K562 (cell line): ENCODE data around the gene CLIP4. TPM values are rescaled to one million over a fixed set of nuclear protein-coding genes. Genes with fewer than 3 reads are reported as not detected.

Experiments used
- ATAC-seq: fragments of 200-7000 bp; cut with Tn5 transposase; 3 replicates; pipeline ENCODE4 v1.9.1; 2020; ENCODE audit warnings: moderate library complexity
- BruUV-seq: library from RNA; stranded (reverse); fragments of 400-500 nt; replicated peaks from 2 replicates; lab custom pipeline; 2021; lab: Mats Ljungman, UMichigan
- CTCF ChIA-PET: fragments of 300-600 bp; formaldehyde crosslinking; extraction: SDS; loops from one replicate; lab custom pipeline; 2021; ENCODE audit warnings: low intra/inter-chr PET ratio; lab: Yijun Ruan, JAX
- POLR2A ChIA-PET: fragments of 300-600, 350-650 bp; sonication (Branson Sonifier 250); formaldehyde crosslinking; extraction: SDS; loops from one replicate; lab custom pipeline; 2021; ENCODE audit warnings: antibody characterized with exemption, inconsistent platforms; lab: Yijun Ruan, JAX
- DNase-seq, 4 experiments: peaks; one replicate each; pipeline versions ENCODE4 v3.0.0 to v3.0.0-alpha.2; 2011 to 2018; ENCODE audit warnings: low spot score in 3 of 4, mixed read lengths in 3 of 4; ENCODE audit errors: extremely low read depth in 1 of 4
- FAIRE-seq: peaks from 2 replicates; lab custom pipeline; 2011; peaks lifted over from hg19 to GRCh38; lab: Jason Lieb, UNC
- H2AFZ ChIP-seq: 2 replicates; pipeline ENCODE4 v1.6.0; 2011; ENCODE audit warnings: low read depth, low read length, control low read depth, inconsistent platforms
- H3K27ac ChIP-seq: fragments of 200-600 bp; 3 replicates; pipeline ENCODE4 v1.8.0; 2011; ENCODE audit warnings: low read depth, mild to moderate bottlenecking, control low read depth, inconsistent platforms, low read length, moderate library complexity, mixed read lengths; ENCODE audit errors: extremely low read depth
- H3K27me3 ChIP-seq, 2 experiments: fragments of 300-600 bp in 1 of 2; 2 replicates in 1 of 2; 3 replicates in 1 of 2; pipeline versions ENCODE4 v1.6.0 to v1.8.0; 2011; ENCODE audit warnings: inconsistent platforms in 2 of 2, low read length in 2 of 2, mild to moderate bottlenecking in 1 of 2, mixed read lengths in 1 of 2, moderate library complexity in 1 of 2; ENCODE audit not compliant: control insufficient read depth in 2 of 2, insufficient read depth in 2 of 2
- H3K36me3 ChIP-seq: fragments of 300-600 bp; 3 replicates; pipeline ENCODE4 v1.8.0; 2011; ENCODE audit warnings: mild to moderate bottlenecking, low read length, inconsistent platforms; ENCODE audit not compliant: control insufficient read depth, insufficient read depth
- H3K4me1 ChIP-seq, 2 experiments: fragments of 200-600 bp in 1 of 2; replicated peaks in 1 of 2; 2 replicates in 1 of 2; 3 replicates in 1 of 2; pipeline versions ENCODE4 v1.5.1 to v1.8.0; 2011; ENCODE audit warnings: inconsistent platforms in 2 of 2, low read length in 2 of 2, mild to moderate bottlenecking in 1 of 2, mixed read lengths in 1 of 2, moderate library complexity in 1 of 2; ENCODE audit not compliant: control insufficient read depth in 2 of 2, insufficient read depth in 2 of 2
- H3K4me2 ChIP-seq: 2 replicates; pipeline ENCODE4 v1.6.1; 2011; ENCODE audit warnings: low read length, control low read depth, inconsistent platforms, mixed read lengths; ENCODE audit not compliant: insufficient read depth
- H3K4me3 ChIP-seq: fragments of 200-600 bp; sonication (generic), shearing (Covaris generic); 2 replicates; pipeline ENCODE4 v1.5.1; 2016; ENCODE audit warnings: control low read depth, inconsistent platforms
- H3K79me2 ChIP-seq: fragments of 200-600 bp; 3 replicates; pipeline ENCODE4 v1.8.0; 2011; ENCODE audit warnings: low read length, inconsistent platforms; ENCODE audit not compliant: control insufficient read depth, insufficient read depth
- H3K9ac ChIP-seq, 2 experiments: 2 replicates each; pipeline versions ENCODE4 v1.6.0 to v1.6.1; 2011; ENCODE audit warnings: low read depth in 2 of 2, low read length in 2 of 2, control low read depth in 1 of 2, inconsistent platforms in 1 of 2, mild to moderate bottlenecking in 1 of 2, mixed read lengths in 1 of 2; ENCODE audit not compliant: insufficient read depth in 1 of 2
- H3K9me1 ChIP-seq: one replicate; pipeline ENCODE4 v1.6.0; 2011; ENCODE audit warnings: inconsistent platforms, mild to moderate bottlenecking, low read length, moderate library complexity; ENCODE audit not compliant: control insufficient read depth, insufficient read depth
- H3K9me3 ChIP-seq: replicated peaks from 2 replicates; pipeline ENCODE4 v1.5.1; 2011; ENCODE audit warnings: low read depth, low read length, inconsistent platforms; ENCODE audit not compliant: control insufficient read depth, insufficient read depth
- H4K20me1 ChIP-seq: replicated peaks from 2 replicates; pipeline ENCODE4 v1.6.1; 2011; ENCODE audit warnings: low read length, inconsistent platforms, mixed read lengths; ENCODE audit not compliant: control insufficient read depth, insufficient read depth
- CBX8 ChIP-seq: fragments of 200-600 bp; sonication (generic); IDR thresholded peaks from 2 replicates; pipeline ENCODE4 v1.6.1; 2012; ENCODE audit warnings: borderline replicate concordance, mixed run types, low read depth, mild to moderate bottlenecking, moderate library complexity, mixed read lengths, low read length, control low read depth, inconsistent platforms; ENCODE audit not compliant: poor library complexity, severe bottlenecking; ENCODE audit errors: extremely low read depth
- CREB1 ChIP-seq, 2 experiments: sonication (generic) in 1 of 2; formaldehyde crosslinking in 1 of 2; IDR thresholded peaks; 2 replicates each; pipeline versions ENCODE4 v1.6.1 to v1.8.0; 2012 to 2022; ENCODE audit warnings: inconsistent platforms in 1 of 2, mild to moderate bottlenecking in 1 of 2, missing genetic modification reagents in 1 of 2, moderate library complexity in 1 of 2
- HOMEZ ChIP-seq: fragments of 250-450 bp; sonication (Bioruptor Pico); IDR thresholded peaks from 2 replicates; pipeline ENCODE4 v1.4.0; 2020; ENCODE audit warnings: mild to moderate bottlenecking, moderate library complexity
- JUN ChIP-seq, 2 experiments: sonication (generic) in 1 of 2; formaldehyde crosslinking in 1 of 2; IDR thresholded peaks; 2 replicates each; pipeline versions ENCODE4 v1.6.1 to v1.8.0; 2012 to 2022; ENCODE audit warnings: borderline replicate concordance in 2 of 2, mild to moderate bottlenecking in 2 of 2, improper control_type of control experiment in 1 of 2, low read depth in 1 of 2, low read length in 1 of 2, missing genetic modification reagents in 1 of 2
- NUFIP1 ChIP-seq: fragments of 450-650 bp; IDR thresholded peaks from 2 replicates; pipeline ENCODE4 v1.6.1; 2018; ENCODE audit not compliant: partially characterized antibody
- RBM34 ChIP-seq: fragments of 200-400 bp; formaldehyde crosslinking; IDR thresholded peaks from 2 replicates; pipeline ENCODE4 v1.6.1; 2018; ENCODE audit warnings: low read length, borderline replicate concordance; ENCODE audit not compliant: insufficient read depth
- SFPQ ChIP-seq: fragments of 200-400 bp; formaldehyde crosslinking; IDR thresholded peaks from 2 replicates; pipeline ENCODE4 v1.6.1; 2017; ENCODE audit warnings: mild to moderate bottlenecking, low read depth, low read length, moderate library complexity
- ZNF583 ChIP-seq: fragments of 250-450 bp; sonication (Bioruptor Pico); IDR thresholded peaks from 2 replicates; pipeline ENCODE4 v1.4.0; 2020
- WGBS: fragments of 100-300 bp; shearing (Covaris generic); methylation state at CpG from one replicate; pipeline ENCODE4 v1.1.6; 2016; ENCODE audit warnings: low coverage, mixed read lengths; ENCODE audit not compliant: insufficient coverage; ENCODE audit errors: missing lambda C conversion rate; 5-methylcytosine and 5-hydroxymethylcytosine counted together
- in situ Hi-C: fragments of 300-500 bp; cut with MboI; formaldehyde crosslinking; loops from 4 replicates; pipeline ENCODE4 v1.15.0; 2018; ENCODE audit warnings: inconsistent platforms, mixed read lengths
- intact Hi-C: fragments of 100-400 bp; cut with micrococcal nuclease; formaldehyde crosslinking; loops from 2 replicates; pipeline ENCODE4 v1.14.2; 2022
- polyA plus RNA-seq, 8 experiments: library from polyadenylated mRNA; depleted of rRNA in 4 of 8; stranded (reverse) in 5 of 8; unstranded in 3 of 8; fragments of >200 nt; fragmentation: Nextera tagmentation in 2 of 8; fragmentation: Illumina TruSeq in 1 of 8; extraction: Ambion mirVana in 2 of 8; extraction: Trizol in 1 of 8; gene quantifications; 2 replicates each; pipeline versions ENCODE4 v1.2.1 to v1.2.3, GENCODE V29; 2011 to 2014; ENCODE audit warnings: inconsistent platforms in 1 of 8, missing spikeins in 1 of 8
- total RNA-seq, 7 experiments: library from RNA; depleted of rRNA in 6 of 7; stranded (reverse); fragments of >200 nt in 6 of 7; fragmentation: Illumina TruSeq in 2 of 7; extraction: Trizol in 2 of 7; gene quantifications; 2 replicates each; pipeline versions ENCODE4 v1.2.1 to v1.2.3, GENCODE V29; 2011 to 2021; ENCODE audit warnings: low replicate concordance in 1 of 7

CLIP4 gene
- total and polyA plus RNA-seq, 9 of the 15 experiments (the other 6 are each of a cell fraction or from before 2014, with no cell fraction given) = 0.03 to 0.38 (median 0.13) TPM; not detected in 5

- TF ChIP-seq JUN (IDR thresholded peaks at IDR 0.05; ENCODE audit: borderline replicate concordance, low read depth, low read length) = no peak
- no peak for TF ChIP-seq JUN (CRISPR knock-in tag; IDR thresholded peaks at IDR 0.05; ENCODE audit: borderline replicate concordance)
- TF ChIP-seq, all 486 proteins: peak for 8
Observed at GRCh38 chr2:29165362-29166241, 50.4 kb downstream of the CLIP4 start (continued).

- Histone ChIP-seq H3K4me1 (no peaks in the 10 kb centered on the region; a peak in 1 of 5 replicates), H3K9me1 (no peaks in the 10 kb centered on the region), H4K20me1 (no peaks in the 10 kb centered on the region), H3K36me3 (no peaks in the 10 kb centered on the region), H2AFZ (no peak overlapping the region), H3K27ac (no peak overlapping the region), H3K79me2 (no peaks in the 10 kb centered on the region), H3K4me3 (no peak overlapping the region), H3K9me3 (no peaks in the 10 kb centered on the region), H3K27me3 (no peaks in the 10 kb centered on the region), H3K9ac (no peak overlapping the region), H3K4me2 (no peak overlapping the region)
- in situ Hi-C loops = no loop called here
- TF ChIP-seq HOMEZ (CRISPR knock-in tag) (no peak), RBM34 (no peak), CREB1 (IDR thresholded peaks at IDR 0.05) (no peak), CREB1 (CRISPR knock-in tag; IDR thresholded peaks at IDR 0.05) (no peak), CBX8 (no peak), ZNF583 (no peak), SFPQ (no peak), NUFIP1 (no peak)
- FAIRE-seq (no peak), ATAC-seq (no peak), DNase-seq (no peak)
- no TSS peak for BruUV-seq
- intact Hi-C loops = no loop called here
- POLR2A ChIA-PET = interaction anchor here (1.3 kb wide), 1 partner anchor 49 kb away, joined by 4 read pairs; no protein-coding TSS in a partner anchor
- CTCF ChIA-PET = no interaction called here
- WGBS = 0% methylated on average over 1 of the region's 1 CpG
Observed at GRCh38 chr2:29166242-29167039, 51.2 kb downstream of the CLIP4 start.
